ENCODE results near the gene PCCB.
"Not testable (repeated sequence)": the region's sequence is repeated elsewhere in the genome, so short reads cannot be mapped to it uniquely, and the experiment has no call there.

PCCB gene

GRCh38 chr3:136250059-136250902, at the start of gene PCCB:
Gene PCCB, plus strand, starts transcription at chr3:136250340. Its CDS starts 36 bp downstream, at chr3:136250376.
- DNase-seq = peak; percentile 90

GRCh38 chr3:136207489-136208115, 42.5 kb upstream of the PCCB start:
- no peak for DNase-seq

- no peak for DNase-seq
These were observed 40.2 kb upstream of the PCCB start for GRCh38 chr3:136209921-136210320.

- DNase-seq = no peak
These were observed 38.6 kb upstream of the PCCB start for GRCh38 chr3:136211547-136211946.

- DNase-seq = not testable (repeated sequence)
These were observed 27.4 kb upstream of the PCCB start for GRCh38 chr3:136222746-136223145.

- DNase-seq = no peak
These were observed 17.7 kb upstream of the PCCB start for GRCh38 chr3:136232413-136232812.

GRCh38 chr3:136235545-136235944, 14.6 kb upstream of the PCCB start:
- DNase-seq = no peak

- no peak for DNase-seq
These were observed 14.0 kb upstream of the PCCB start for GRCh38 chr3:136236109-136236508.

GRCh38 chr3:136237103-136237502, 13.0 kb upstream of the PCCB start:
- no peak for DNase-seq

- DNase-seq = no peak
These were observed 12.0 kb upstream of the PCCB start for GRCh38 chr3:136237961-136238649.

- no peak for DNase-seq
These were observed 11.0 kb upstream of the PCCB start for GRCh38 chr3:136239094-136239493.

- no peak for DNase-seq
These were observed 4.4 kb upstream of the PCCB start for GRCh38 chr3:136245691-136246090.

- DNase-seq = no peak
These were observed 2.7 kb upstream of the PCCB start for GRCh38 chr3:136247436-136247835.

- DNase-seq = no peak
These were observed 2.1 kb upstream of the PCCB start for GRCh38 chr3:136247855-136248590.

- no peak for DNase-seq
These were observed 1.0 kb upstream of the PCCB start for GRCh38 chr3:136249091-136249490.

GRCh38 chr3:136249593-136249992, 547 bp upstream of the PCCB start:
- no peak for DNase-seq

- peak; percentile 2 for DNase-seq
These were observed 842 bp downstream of the PCCB start for GRCh38 chr3:136250903-136251460.

- no peak for DNase-seq
These were observed 1.4 kb downstream of the PCCB start for GRCh38 chr3:136251511-136251910.

- no peak for DNase-seq
These were observed 5.7 kb downstream of the PCCB start for GRCh38 chr3:136255672-136256406.

GRCh38 chr3:136258199-136258598, 8.1 kb downstream of the PCCB start:
- no peak for DNase-seq

GRCh38 chr3:136261826-136262225, 11.7 kb downstream of the PCCB start:
- no peak for DNase-seq

GRCh38 chr3:136262559-136262958, 12.4 kb downstream of the PCCB start:
- DNase-seq = no peak

All from activated CD4-positive, alpha-beta T cell treated with anti-CD3 and anti-CD28 coated beads, Interleukin-2, amount 50 U/mL, for 1 hour (primary cell).